HG02642 (cell line): ENCODE results near the gene MGMT.

Experiments used
- ATAC-seq: cut with Tn5 transposase; IDR thresholded peaks from one replicate; pipeline ENCODE4 v1.9.1; 2021; ENCODE audit warnings: mild to moderate bottlenecking; ENCODE audit not compliant: unreplicated experiment, poor library complexity

MGMT gene

DNA sequence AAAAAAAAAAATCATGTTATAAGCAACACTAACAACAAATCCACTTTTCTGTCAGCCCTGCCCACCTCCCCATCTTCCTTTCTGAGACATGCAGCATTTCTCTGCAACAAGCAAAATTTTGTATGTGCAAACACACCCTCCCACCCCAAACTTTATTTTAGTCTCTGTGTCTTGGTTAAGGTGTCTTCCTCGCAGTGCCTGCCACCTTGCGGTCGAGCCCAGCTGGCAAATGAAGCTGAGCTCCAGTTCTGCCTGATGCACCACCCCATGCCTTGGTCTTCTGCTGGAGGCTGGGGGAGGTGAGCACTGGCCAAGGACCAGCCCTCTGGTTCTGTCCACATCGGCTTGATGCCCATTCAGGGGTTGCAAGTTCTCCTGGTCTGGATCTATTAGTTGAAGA, 206.3 kb downstream of the MGMT start:
- ATAC-seq: no peak

GRCh38 chr10:129675027-129675769, 208.2 kb downstream of the MGMT start:
- no peak for ATAC-seq

- ATAC-seq: no peak
Observed at GRCh38 chr10:129676014-129676413, 209.0 kb downstream of the MGMT start.

DNA sequence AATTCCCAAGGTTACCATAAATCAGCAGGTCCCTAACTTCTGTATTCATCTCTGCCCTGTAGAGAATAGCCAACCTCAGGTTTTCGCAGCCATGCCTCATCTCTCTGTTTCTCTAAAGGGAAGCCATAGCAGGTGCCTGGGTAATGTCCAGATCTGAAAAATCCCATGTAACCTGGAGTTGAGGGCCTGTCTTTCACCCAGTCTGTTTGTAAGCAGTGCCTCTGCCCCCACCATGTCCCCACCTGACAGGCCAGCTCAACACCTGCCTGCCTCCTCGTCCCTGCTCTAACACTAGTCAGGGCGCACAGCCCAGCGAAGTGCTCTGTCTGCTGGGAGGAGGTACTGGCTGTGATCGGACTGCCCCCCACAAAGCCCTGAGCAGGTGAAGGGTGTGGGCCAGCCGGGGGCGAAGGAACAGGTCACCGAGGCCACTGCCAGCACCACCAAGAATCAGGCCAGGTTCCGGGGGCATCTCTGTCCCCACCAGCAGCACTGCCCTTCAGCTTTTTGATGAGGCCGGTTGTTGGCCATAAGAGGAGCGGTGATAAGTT, 210.4 kb downstream of the MGMT start:
- ATAC-seq: no peak

DNA sequence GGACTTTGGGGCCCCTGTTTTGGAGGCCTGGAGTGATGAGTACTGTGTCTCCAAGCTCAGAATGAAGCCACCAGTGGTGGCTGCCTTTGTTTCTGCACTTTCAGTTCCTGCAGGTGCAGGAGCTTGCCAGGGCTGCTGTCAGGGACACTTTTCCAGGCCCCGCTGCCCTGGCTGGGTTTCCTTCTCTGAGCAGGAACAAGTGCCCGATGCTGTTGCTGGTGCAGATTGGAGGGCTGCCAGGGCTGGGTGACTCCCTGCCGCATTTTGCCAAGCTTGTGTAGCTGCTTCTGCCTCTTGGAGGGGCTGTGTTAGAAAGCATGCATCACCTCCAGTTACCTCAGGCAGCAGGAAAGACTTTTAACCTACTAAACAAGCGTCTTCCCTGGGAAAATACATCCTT, 211.1 kb downstream of the MGMT start:
- no peak for ATAC-seq

- no peak for ATAC-seq
Observed at GRCh38 chr10:129679207-129679606, 212.2 kb downstream of the MGMT start.

GRCh38 chr10:129680661-129681344, 213.8 kb downstream of the MGMT start:
- ATAC-seq: no peak

- ATAC-seq: no peak
Observed at GRCh38 chr10:129681856-129682255, 214.8 kb downstream of the MGMT start.

- no peak for ATAC-seq
Observed at GRCh38 chr10:129683519-129683918, 216.5 kb downstream of the MGMT start.

DNA sequence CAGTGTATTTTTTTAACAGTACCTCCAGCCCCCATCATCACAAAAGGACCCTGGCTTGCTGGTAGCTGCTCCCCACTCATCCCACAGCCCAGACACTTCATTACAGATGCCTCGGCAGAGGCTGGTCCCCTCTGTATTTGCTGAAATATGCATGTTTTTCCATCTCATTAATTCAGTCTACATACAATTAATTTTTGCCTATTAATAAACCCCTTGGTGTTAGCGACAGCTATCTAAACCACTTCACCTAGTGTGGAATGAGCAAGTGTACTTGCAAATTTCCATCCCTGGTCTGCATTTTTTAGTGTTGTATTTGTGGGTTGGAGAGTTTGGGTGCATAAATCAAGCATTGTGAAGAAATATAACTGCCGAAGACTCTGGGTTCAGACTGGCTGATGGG, 216.9 kb downstream of the MGMT start:
- ATAC-seq: no peak

DNA sequence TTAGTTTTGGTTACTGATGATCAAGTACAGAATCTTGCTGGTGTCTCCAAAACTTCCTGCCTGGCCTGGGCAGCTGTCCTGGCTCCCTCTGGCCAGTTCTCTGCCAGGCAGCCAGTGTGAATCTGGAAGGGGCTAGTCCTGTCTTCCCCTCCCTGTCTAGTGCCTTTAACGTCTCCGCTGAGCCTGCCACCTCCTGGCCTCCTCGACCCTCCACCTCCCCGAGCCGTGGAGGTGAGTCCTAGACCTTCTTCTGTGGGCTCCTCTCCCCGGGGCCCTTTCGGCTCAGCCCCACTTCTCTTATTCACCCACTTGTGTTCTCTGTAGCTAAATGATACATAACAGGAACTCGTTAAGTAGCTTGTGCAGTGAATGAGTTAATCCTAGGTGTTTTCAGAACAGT, 218.2 kb downstream of the MGMT start:
- ATAC-seq: no peak

DNA sequence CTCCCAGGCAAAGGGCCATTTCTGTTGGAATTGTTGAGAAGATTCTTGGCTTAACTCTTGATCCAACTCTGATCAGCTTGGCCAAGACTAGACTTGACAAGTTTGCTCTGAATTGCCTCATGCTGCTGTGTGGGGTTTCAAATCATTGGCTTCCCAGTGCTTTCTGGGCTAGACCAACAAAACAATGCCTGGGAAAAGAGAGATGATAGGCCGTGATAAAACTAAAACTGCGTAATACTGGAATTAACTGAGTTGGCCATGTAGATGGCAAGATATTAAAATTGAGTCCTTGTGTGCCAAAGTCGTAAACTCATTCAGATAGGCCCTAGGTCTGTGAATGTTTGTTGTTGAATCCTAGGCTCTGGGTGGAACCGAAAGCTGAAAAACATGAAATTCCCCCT, 222.6 kb downstream of the MGMT start:
- no peak for ATAC-seq

DNA sequence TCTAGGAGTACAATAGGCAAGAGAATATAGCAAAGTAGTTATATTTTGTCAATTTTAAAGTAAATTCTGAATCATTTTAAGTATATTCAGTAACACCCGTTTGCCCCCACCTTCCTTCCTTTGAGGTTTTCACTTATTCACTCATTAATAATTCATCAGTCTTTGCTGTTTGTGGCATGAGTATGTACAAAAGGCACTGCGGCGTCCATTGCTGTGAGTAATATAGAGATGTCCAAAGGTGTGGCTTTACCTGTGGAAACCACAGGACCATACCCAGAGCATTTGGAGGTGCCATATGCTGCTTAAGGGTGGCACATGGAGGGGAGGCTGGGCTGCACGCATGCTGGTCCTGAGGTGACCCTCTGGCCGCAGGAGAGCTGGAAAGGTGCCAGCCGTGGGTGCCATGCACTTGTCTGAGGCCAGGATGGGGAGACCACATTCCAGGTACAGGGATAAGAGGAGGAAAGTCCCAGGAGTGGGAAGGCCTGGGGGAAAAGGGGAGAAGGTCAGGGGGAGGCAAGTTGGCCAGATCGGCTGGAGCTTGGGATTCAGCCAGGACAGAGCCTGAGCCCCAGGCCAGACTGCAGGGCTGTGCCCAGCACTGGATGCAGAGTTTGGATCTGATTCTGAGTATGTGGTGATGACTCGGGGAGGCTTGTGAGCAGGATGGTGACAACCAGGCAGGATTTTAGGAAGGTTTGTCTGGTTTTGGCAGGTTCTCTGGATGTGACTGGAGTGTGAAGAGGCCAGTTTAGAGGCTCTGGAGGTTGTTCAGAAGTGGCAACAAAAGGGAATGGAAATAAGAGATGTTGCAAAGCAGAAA, 223.4 kb downstream of the MGMT start:
- ATAC-seq: no peak

DNA sequence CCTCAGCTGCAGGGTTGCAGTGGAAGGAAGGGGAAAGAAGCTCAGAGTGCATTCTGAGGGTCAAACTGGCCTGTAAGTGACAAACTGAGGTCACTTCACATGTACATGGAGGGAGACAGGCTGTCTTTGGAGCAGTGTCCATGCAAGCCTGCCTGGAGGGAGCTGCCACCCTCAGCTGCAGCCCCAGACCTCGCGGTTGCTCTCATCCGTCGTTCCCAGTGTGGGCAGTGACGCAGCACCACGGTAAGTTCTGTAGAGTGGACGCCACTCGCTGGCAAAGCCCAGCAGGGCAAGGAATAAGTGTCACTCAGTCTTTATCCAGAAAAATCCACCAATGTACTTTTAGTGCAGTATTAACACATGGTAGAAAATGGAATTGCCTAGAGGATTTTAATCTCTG, 225.7 kb downstream of the MGMT start:
- ATAC-seq: no peak

GRCh38 chr10:129693382-129693781, 226.3 kb downstream of the MGMT start:
- ATAC-seq: no peak

DNA sequence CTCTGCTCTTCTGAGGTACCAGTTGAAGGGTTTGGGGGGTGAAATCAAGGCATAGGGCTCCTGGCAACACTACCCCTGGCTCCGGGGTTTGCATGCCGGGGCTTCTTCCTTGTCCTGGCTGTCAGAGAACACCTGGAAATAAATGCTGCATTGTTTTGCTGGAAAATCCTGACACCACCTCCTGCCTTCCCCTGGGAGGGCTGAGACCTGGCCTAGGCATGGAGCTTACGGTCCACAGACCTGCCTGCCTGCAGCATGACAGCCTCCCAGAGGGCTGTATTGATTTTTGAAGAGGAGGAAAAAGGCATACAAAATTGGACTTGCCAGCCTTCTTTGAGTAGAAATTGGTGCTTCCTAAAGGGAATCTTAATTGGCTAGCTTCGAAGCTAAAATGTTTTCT, 227.1 kb downstream of the MGMT start:
- ATAC-seq: no peak

DNA sequence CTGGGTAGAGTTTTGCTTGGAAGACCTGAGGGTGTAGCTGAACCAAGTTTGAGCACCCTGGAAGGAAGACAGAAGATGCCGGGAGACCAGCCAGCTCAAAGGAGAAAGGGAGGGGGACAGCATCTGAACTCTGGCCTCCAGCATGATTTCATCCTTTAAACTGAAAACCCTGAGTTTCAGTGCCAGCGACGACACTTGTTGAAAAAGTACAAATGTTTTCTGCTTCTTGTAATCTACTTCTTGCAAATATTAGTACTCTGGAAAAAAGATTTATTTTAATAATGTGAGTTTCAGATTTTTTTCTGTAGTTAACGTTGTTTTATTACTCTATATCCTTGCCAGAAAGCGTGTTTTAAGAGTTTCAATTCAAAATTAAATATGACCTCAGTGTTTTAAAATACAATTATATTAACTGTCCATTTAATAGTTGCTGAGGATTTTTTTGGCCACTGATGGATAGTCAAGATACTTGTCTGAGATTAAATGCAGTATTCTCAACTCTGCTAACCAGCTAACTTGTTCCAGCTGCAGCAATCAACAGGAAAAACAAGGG, 227.7 kb downstream of the MGMT start:
- no peak for ATAC-seq

GRCh38 chr10:129695671-129696070, 228.6 kb downstream of the MGMT start:
- no peak for ATAC-seq

DNA sequence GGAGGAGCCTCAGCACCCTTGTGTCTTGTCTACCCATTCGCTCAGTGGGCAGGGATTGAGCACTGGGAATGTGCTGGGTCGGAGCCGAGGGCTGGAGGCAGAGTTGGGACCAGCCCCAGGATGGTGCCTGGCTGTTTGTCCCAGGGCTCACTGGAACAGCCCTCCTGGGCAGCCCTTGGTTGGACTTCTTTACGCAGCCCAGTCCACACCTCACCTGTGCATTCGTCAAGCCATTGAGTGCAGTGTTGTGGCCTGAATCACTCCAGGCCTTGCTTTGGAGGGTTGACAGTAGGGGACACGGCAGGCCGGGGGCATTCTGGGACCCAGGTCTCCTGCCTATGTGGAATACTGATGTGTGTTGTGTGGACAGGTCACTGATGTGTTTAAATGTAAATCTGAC, 229.6 kb downstream of the MGMT start:
- no peak for ATAC-seq

GRCh38 chr10:129697463-129698247, 230.6 kb downstream of the MGMT start:
- ATAC-seq: no peak
